Activated naive CD4-positive, alpha-beta T cell treated with anti-CD3 and anti-CD28 coated beads, Interleukin-2, amount 50 U/mL, for 16 hours (primary cell): ENCODE measurements around the gene MAPK1.
"Not testable (repeated sequence)": the region's sequence is repeated elsewhere in the genome, so short reads cannot be mapped to it uniquely, and the experiment has no call there.

Experiments used
- DNase-seq: peaks from one replicate; pipeline ENCODE4 v3.0.0-alpha.2; 2020

The MAPK1 gene

DNA sequence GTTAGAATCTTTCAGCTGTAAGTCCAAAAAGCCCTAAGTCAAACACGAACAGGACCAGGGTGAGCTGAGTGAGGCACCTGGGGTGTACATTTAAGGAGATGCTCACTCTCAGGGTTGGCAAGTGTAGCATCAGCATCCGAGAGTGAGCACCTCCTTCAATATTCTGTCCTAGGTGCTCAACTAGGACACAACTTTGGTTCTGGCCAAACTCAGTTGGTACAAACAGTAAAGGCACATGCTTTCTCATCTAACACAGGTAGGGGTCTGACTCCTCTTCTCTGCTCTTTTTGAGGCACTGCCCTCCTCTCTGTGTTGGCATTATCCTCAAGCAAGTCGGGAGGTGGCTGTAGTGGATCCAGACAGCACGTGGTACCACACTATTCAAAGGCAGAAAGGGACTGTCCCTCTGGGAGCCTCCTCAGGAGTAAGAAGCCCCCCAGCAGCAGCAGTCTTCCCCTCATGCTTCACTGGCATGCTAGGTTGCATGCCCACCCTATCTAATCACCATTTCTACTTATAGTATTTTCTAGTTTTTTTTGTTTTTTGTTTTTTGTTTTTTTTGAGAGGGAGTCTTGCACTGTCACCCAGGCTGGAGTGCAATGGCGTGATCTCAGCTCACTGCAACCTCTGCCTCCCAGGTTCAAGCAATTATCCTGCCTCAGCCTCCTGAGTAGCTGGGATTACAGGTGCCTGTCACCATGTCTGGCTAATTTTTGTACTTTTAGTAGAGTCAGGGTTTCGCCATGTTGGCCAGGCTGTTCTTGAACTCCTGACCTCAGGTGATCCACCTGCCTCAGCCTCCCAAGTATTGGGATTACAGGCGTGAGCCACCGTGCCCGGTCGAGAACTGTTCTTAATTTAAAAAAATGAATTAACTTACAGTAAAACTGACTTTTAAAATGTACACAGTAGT is 14.7 kb upstream of the MAPK1 start:
- no peak for DNase-seq

DNA sequence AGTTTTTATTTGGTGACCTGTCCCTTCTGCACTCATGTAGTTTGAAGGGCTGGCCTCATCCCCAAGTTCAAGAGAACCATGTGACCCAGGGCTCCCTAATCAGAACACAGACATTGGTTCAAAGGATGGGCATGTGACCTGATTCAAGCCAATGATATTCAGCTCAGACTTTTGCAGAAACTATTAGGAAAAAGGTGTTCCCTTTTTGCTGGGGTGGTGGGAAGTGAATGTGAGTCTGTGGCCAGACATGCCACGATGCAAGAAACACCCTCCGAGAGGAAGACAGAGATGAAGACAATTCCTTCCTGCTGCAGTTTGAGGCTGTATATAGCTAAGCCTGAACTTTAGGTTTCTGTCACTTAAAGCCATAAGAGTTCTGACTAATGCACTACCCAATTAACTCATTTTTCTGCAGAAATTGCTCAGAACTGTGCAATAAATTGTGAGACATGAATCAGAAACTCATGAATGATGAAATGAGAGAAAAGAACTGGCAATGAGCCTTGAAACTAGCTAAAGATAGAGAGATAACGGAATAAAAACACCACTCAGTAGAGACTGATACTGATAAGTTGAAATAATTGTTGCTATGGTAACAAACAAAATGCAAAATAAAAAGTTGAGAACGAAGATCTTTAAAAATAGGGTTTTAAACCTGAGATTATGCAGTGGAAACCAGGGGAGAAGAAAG is 9.2 kb upstream of the MAPK1 start:
- peak; percentile 15 for DNase-seq

DNA sequence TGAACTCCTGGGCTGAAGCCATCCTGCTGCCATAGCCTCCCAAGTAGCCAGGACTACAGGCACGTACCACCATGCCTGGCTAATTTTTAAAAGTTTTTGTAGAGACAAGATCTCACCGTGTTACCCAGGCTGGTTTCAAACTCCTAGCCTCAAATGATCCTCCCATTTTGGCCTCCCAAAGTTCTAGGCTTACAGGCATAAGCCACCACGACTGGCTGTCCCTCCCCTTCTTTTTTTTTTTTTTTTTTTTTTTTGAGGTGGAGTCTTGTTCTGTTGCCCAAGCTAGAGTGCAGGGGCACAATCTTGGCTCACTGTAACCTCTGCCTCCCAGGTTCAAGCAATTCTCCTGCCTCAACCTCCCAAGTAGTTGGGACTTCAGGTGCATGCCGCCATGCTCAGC is 7.5 kb upstream of the MAPK1 start:
- not testable (repeated sequence) for DNase-seq

DNA sequence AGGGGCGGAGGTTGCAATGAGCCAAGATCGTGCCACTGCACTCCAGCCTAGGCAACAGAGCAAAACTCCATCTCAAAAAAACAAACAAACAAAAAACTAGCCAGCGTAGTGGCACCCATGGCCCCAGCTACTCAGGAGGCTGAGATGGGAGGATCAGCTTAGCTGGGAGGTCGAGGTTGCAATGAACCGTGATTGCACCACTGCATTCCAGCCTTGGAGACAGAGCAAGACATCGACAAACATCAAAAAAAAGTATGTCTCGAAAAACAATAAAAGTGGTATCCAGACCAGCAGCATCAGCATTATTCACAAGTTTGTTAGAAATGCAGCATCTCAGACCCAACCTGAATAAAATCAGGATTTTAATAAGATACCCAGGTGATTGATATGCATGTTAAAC is 6.2 kb upstream of the MAPK1 start:
- DNase-seq = no peak

DNA sequence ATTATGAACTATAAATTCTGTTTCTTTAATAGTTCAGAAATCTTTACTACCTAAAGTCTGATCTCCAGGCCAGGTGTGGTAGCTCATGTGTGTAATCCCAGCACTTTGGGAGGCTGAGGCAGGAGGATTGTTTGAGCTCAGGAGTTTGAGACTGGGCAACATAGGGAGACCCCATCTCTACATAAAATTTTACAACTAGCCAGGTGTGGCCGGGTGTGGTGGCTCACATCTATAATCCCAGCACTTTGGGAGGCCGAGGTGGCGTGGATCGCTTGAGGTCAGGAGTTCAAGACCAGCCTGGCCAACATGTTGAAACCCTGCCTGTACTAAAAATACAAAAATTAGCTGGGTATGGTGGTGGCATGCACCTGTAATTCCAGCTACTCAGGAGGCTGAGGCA is 5.3 kb upstream of the MAPK1 start:
- not testable (repeated sequence) for DNase-seq

DNA sequence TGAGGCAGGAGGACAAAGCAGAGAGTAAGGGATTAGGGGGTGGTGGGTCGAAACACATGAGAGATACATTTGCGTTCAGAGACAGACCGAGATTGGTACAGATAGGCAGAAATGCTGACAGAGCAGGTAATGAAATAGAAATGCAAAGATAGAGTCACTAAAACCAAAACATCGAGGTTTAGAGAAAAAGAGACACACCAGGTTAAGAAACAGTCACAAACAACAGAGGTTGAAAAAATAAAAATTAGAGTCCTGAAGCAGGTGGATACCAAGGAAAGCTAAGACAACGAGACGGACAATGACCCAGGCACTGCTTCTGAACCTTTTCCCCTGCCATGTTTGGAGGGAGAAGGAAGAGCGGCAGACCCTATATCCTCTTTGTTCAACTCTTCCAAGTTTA is 1.2 kb upstream of the MAPK1 start:
- no peak for DNase-seq

DNA sequence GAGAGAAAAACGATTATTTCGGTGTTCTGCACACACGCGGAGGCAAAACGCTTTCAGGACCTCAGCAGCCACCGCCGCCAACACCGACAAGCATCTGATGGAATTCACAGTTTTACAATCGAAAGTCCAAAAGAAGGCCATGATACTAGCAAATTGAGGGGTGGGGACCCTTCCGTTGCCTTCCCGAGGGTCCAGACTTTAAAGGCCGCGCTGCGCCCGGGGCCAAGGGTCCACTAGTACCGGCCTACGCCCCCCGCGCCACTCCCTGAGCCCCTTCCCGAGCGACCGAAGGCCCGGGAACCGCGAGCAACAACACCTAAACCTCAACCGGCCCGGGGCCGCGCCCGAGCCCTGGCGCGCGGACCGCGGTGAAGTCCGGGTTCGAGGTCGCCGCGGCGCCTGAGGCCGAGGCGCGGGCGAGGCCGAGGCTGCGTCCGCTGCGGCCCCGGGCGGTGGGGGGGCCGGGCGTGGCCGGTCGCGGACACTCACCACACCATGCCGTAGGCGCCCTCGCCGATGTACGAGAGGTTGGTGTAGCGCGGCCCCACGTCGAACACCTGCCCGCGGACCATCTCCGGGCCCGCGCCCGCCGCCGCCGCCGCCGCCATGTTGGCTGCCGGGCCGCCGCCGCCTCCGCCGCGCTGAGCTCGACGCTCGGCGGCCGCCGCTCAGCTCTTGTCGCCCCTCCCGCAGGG is 465 bp downstream of the MAPK1 start:
- DNase-seq = peak; percentile 35

DNA sequence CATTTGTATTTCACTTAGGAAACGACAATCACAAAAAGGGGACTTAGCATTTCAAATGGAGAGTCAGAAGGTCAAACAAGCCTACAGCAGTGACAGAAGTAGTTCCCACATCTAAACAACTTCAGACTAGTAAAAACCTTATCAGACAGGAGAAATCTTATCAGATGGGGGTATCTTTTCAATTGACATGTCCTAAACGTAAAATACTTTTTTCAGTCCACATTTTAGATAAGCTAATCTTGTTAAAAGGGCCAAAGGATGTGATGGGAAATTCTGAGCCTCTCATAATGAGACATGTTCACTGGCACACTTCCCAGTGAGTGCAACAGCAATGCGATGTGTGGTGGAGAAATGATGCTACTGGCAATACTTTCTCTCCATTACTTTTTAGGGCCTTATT is 2.4 kb downstream of the MAPK1 start:
- no peak for DNase-seq

DNA sequence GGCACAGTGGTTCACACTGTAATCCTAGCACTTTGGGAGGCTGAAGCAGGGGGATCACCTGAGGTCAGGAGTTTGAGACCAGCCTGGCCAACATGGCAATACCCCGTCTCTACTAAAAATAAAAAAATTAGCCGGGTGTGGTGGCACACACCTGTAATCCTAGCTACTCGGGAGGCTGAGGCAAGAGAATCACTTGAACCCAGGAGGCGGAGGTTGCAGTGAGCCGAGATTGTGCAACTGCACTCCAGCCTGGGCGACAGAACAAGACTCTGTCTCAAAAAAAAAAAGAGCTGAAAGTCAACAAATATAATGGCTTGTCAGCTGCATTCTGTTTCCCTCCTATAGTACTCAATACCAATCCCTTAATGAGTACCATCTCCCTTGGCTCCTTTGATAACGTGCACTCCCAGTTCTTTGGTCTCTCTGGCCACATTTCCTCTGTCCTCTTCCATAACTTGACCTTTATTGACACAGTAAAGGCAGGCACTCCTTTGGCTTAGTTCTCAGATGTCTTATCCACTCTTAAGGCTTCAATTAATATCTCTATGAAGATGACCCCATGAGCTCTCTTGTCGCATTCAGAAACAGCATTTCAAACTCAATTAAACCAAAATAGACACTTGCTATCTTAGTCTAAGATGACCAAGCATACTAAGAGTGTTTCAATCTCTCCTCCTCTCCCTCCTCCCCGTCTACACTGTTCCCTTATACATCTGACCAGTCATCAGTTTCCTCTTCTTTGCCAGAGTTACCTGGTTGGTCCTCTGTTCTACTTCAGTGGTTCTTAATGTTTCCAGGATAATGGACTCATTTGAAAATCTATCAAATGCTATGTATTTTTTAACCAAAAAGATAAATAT is 4.8 kb downstream of the MAPK1 start:
- no peak for DNase-seq

DNA sequence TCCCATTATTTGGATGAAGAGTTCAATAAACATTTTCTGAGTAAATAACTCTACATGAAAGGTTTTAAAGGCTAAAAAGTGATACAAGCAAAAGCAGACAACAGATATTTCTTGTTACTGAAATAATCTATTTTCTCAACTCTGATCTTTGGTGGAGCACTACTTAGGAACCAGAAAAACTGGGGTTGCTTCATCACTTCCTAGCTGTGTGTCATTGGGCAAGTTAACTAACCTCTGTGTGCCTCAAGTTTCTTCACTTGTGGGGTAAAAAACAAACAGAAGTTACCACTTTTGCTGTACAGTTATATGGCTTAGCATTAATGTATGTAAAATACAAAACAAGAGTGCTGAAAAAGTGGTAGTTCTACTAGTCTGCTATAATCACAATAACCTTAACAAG is 5.6 kb downstream of the MAPK1 start:
- DNase-seq = no peak

DNA sequence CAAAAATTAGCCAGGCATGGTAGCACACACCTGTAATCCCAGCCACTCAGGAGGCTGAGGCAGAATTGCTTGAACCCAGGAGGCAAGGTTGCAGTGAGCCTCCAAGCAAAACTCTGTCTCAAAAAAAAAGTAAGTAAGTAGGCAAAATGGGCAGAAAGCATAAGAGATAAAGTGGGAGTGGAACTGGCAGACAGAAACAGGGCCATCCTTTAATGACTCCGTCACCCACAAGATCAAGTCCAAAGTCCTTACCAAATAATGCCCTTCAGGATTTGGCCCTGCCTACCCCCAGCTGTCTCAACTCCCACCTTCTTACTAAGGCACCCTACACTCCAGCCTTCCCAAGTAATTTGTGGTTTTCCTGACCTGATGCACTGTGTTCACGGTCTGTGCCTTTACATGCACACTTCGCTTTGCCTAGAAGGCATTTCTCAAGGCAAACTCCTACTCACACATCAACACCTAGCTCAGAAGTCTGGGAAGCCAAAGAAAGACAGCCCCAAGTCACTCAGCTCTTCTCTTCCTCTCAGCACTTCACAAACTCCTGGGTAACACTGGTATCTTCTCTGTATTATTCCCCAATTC is 6.1 kb downstream of the MAPK1 start:
- no peak for DNase-seq

DNA sequence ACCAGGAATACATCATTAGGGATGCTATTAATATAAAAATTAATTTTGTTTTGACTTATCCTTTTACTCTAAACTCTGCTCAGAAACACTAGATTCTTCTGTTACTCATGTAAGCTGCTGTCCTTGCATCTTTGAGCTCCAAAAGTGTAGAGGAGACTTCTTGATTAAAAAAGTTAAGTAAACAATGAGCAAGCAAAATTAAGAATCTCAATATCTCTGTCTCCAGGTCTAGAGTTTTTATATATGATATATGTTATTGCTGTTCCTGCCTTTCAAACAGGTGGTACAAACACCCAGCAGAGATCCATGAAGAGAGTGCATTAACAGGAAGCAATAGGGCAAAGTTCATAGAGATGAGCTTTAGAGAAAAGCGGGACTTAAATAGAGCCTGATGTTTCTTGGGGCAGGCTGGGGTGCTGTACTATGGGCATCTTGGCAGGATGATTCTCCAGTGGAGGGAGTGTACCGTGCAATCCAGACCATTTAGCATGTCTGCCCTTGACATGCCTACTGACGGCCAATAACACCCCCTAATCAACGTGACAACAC is 6.9 kb downstream of the MAPK1 start:
- DNase-seq = no peak

DNA sequence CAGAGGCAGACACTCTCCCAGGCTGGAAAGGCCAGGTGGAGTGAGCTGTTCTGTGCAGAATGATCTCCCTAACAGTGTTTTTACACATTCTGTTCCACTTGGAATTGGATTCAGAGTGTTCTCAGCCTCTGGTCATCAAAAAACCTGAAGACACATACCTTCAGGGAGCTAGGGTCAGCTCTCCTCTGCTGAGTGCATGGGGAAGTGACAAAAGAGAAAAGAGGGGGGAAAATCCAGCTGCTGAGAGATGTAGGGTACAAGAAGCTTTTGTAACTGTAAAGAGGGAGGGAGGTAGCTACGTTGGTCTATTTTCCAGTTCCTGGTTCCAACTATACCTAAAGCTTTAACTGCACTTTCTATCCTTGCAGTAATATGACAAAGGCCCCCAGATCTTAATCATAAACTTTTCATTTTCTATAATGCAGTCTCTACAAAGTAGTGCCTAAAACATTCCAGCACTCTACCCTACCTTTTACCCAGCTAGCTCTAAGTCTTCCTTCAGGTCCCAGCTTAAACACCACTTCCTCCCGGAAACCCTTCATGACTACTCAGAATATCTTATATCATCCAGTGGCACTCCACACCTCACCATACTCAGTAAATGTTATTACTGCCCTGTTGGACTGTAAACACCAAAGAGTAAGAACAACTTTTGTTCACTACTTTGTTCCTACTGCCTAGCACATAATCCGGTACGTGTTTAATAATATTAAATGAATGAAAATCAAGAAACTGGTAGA is 9.2 kb downstream of the MAPK1 start:
- DNase-seq = no peak

DNA sequence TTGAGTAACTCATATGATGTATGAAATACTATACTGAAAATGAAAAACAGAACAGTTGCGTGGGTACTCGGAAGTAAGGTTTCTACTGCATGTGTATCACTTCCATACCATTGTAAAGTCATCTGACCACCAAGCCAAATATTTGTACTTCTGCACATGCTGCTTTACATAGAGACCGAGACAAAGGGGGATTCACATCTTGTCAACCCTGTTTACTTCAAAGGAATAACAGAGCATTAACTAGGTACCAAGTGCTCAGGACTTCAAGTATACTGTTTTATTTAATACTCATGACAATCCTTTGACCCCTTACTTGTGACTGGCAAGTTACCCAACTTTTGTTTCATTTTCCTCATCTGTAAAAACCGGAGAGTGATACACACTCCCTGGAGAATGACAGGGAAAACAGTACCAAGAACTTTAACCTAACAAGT is 9.9 kb downstream of the MAPK1 start:
- no peak for DNase-seq

DNA sequence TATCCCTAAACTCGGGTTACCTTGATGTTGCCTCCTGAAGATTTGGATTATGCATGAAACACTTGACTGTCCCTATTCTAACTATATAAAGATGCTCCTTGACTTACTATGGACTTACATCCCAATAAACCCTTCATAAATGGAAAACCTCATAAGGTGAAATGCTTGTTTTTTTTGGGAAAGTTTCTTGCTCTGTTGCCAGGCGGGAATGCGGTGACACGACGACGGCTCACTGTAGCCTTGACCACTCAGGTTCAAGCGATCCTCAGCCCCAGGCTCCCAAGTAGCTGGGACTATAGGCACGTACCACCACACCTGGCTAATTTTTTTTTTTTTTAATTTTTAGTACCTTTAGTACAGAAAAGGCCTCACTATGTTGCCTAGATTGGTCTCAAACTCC is 10.6 kb downstream of the MAPK1 start:
- DNase-seq = no peak

DNA sequence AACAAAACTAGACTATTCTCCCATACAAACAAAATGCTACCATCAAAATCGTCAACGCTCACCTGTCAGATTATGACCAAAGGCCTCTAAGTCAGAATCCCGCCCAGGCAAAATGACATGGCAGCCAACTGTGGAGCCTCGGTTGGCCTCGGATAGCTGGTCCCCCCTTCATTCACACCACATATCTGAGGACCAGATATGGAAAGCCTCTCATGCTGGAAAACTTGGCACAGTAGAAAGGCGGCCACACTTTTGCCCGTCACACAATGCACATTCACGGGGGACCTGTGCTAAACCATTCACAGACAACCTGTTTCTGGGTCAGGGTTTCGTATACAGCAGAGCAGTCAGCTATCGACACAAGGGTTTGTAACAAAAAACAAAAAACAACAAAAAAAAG is 11.2 kb downstream of the MAPK1 start:
- DNase-seq = no peak

DNA sequence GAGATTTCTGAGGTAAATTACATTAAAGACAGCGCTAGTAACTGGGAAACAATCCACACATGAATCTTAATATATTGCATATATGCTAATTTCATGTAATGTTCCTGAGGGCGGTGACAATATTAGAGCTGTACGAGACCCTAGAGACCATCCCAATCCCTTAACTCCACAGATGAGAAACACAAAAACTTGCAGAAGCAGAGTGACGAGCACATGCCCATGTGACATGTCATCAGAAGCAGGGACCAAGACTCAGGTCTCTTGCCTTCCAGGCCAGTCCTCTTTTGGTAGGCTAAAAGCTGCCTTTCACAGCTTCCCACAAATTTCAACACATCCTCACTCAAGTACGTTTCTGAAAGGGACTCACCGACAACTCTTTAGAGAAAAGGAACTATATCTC is 11.8 kb downstream of the MAPK1 start:
- no peak for DNase-seq

DNA sequence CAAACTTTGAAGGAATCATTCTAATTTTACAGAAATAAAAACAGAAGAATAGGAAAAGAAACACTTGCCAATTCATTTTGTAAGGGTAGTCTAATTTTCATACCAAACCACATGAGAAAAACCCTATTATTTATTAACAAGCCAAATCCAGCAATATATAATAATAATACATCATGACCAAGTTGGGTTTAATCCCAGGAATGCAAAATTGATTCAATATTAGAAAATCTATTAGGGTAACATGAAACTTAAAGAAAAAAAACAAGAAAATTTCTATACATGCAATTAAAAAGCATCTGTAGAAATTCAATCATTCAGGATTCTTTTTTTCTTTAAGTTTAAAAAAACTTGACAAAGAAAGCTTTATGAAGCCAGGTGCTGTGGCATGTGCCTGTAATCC is 16.8 kb downstream of the MAPK1 start:
- DNase-seq = no peak

DNA sequence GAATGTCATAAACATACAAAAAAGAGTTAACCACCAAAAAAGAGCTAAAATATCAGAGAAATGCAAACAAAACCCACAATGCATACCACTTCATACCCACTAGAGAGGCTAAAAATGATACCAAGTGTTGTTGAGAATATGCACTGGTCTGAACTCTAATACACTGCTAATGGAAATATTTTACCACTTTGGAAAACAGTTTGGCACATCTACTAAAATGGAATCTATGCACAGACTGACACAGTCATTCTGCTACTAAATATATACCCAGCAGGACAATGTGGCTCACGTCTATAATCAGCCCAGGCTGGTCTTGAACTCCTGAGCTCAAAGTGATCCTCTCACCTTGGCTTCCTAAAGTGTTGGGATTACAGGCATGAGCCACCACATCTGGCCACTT is 18.0 kb downstream of the MAPK1 start:
- no peak for DNase-seq

DNA sequence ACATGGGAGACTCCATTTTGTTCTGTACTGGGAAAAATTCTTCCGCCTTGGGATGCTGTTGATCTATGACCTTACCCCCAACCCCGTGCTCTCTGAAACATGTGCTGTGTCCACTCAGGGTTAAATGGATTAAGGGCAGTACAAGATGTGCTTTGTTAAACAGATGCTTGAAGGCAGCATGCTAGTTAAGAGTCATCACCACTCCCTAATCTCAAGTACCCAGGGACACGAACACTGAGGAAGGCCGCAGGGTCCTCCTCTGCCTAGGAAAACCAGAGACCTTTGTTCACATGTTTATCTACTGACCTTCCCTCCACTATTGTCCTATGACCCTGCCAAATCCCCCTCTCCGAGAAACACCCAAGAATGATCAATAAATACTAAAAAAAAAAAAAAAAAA is 19.4 kb downstream of the MAPK1 start:
- DNase-seq = not testable (repeated sequence)
